Activated naive CD4-positive, alpha-beta T cell (primary cell): ENCODE data around the gene FBLN2.

Source experiments
- DNase-seq, 4 experiments: peaks; one replicate each; lab custom pipeline; 2025; lab: John Stamatoyannopoulos, UW

Gene FBLN2

DNA sequence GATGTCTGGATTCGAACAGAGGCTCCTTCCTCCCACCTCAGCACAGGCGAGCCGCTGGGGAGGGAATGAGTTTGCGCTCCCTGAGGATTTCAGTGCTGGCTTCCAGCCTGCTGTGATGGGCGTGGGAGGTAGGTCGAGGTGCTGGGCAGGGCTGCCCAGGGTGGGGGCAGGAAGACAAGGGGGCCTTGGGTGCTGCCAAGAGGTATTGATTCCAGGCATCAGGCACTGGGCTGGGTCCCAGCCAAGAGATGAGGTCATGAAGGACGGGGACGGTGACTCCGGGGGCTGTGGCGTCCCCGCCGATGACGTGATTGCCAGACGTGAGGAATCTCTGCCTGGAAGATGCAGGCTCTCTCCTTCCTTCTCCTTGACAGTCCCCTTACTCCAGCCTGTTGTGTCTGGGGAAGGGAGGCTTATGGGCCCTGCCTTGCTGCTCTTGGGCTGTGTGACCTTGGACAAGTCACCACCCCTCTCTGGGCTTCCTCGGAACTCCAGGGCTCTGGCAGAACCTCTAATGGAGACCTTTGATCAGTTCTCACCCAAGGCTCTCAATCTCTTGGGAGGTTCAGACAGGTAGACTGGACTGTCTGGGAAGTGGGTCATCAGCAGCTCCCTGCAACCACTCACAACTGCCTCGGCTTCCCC is 116.8 kb downstream of the FBLN2 start:
- DNase-seq, result no peak

DNA sequence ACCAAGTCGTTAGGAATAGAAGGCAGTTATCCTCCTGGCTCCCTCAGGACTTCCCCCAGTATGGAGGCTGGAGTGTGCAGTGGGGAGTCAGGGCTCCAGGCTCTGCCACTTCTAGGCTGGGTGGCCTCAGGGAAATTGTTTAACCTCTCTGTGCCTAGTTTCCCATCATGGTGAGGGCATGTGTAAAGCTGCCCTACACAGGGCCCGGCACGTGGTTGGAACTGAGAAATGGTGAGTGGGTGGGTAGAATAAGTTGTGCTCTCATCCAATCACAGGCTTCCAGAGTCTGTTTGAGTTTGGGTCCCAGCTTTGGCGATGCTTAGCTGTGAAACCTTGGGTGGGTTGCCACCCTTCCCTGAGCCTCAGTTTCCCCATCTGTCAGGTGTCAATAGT is 117.3 kb downstream of the FBLN2 start:
- no peak for DNase-seq

DNA sequence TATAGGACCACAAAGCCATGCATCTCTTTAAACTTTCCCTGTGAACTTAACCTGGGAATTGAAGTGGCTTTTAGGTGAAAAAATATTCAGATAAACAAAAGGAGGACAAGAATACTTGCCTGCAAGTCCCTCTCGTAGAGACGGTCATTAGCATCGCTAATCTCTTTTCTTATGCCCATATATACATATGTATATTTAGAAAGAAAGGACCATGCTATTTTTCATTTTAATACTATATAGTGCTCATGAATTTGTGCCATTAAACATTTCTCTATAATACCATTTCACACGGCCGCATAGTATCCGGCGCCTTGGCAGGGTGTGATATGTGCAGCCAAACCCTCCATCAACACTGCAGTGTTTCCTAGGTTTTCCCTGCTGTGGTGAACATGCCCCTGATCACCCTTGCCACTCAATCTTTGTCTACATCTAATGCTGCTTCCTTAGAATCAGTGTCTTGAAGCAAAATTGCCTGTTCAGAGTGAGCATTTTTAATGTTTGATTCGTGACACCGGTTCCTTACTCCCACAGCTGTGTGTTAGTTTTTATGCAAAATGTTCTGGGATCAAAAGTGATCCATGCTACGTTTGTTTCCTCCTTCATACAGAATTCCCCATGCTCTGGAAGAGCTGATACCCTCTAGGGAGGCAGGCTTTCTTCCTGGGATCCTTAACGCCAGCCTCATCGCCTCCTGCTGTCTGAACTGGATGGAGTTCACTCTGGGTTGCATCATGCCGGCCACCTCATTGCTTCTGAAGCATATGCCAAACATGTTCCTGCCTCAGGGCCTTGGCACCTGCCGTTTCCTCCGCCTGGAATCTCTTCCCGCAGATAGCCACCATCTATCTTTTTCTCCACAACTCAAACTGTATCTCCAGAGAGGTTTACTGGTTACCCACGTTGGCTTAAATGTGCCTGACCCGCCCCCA is 118.1 kb downstream of the FBLN2 start:
- DNase-seq, result no peak

DNA sequence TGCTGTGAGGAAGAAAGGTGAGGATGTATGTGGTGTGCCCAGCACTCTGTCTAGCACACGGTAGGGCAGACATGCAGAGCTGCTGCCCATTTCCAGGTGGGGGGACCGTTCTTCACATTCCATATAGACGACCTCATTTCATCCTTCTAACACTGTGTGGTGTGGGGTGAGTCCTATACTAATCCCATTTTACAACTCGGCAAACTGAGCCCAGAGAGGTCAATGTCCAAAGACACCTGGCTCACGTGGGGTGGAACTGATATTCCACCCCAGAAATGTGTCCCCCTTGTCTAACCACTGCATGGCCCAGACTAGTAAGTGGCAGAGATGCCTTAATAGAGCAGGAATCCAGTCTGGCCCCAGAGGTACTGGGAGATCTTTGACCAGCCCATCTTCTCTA is 119.2 kb downstream of the FBLN2 start:
- no peak for DNase-seq

DNA sequence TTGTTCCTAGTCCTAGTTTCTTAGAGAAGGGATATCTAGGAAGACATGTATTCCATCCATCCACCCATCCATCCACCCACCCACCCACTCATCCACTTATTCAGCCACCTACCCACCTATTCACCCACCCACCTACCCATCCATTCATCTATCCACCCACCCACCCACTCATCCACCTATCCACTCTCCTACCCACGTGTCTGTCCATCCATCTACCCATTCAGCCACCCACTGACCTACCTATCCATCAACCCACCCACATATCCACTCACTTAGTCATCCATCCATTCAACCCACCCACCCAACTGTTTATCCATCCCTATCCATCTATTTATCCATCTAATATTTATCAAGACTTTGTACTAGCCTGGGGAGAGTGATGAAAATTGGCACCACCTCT is 120.5 kb downstream of the FBLN2 start:
- no peak for DNase-seq

DNA sequence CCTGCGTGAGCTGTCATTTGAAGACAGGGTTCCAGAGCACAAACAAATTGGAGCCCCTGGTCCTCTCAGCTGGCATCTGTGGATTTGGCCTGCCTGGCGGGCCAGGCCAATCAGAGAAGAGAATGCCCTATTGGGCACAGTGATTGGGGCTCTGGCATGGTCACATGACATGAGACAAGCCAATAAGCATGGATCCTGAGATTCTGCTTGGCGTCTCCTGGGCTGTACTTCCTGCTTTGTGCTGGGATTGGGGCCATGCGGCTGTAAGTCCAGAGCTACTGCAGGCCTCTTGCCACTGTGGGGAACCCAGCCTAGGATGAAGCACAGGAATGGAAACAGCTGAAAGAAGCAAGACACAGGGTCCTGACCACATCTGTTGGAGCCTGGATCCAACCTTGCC is 121.4 kb downstream of the FBLN2 start:
- no peak for DNase-seq

DNA sequence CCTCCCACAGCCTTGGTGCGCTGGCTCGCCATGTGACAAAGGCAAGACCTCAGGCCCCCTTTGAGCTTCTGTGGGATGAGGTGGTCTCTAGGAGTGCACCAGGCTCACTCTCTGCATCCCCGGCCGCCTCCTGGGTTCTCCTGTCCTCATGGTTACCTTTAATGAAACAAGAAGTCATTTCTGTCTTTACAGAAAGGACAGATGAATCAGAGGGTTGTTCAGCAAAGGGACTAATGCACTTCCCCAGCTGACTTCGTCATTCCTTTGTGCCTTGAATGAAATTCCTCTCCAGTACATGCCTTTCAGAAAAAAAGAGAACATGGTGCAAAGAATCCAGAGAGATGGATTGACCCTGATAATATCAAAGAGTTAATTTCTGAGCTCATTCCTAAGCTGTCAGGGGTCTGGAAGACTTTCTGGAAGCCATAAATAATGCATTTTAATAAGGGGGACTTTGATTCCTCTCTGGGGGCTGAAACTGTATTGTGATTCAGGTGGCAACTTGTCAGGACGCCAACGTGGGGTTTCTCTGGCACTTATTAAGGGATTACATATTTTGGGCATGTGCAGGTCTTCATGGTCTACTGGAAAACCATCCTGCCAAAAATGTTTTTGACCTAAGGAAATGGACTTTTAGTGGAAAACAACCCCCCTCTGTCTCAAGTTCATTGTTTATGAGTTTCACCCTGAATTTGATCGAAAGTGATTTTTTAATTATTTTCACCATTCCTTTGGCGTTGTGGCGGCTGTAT is 122.7 kb downstream of the FBLN2 start:
- DNase-seq, result no peak

DNA sequence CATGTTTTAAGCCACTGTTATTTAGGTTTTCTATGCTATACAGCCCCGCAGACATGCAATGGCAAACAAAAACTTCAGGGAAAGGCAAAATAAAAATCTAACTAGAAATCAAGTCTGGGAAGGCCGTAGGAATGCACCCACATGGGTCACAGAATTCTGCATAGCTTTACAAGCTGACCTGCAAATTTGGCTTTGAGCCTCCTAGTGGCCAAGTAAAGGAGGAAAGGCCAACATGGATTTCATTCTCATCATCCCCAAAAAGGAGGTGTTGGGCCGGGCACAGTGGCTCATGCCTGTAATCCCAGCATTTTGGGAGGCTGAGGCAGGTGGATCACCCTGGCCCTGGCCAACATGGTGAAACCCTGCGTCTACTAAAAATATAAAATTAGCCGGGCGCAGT is 124.3 kb downstream of the FBLN2 start:
- no peak for DNase-seq

DNA sequence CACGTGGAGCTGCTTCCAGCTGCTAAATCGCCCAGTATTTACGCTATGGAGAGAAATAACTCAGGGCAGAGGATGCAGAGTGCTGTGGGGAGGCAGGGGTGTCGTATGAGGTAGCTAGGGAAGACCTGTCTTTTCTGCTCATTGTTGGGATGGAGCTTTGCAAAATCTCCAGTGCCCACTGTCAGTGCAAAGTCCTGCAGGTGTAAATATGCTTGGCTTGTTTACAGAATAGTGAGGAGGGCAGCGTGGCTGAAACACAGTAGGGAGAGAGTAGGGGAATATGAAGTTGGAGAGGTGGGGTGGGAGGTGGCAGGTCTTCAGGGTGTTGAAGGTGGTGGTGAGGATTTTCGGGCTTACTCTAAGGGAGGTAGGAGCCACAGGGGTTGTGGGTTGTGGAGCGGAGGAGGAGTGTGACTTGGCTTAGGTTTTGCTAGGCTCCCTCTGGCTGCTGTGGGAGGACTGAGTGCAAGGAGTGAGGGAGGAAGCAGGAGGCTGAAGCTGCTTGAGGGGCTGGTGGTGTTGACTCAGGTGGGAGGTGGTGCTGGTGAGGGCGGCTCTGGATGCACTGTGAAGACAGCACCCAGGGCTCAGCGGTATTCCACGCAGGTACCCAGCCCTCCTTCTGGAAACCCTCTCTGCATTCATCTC is 125.7 kb downstream of the FBLN2 start:
- no peak for DNase-seq

DNA sequence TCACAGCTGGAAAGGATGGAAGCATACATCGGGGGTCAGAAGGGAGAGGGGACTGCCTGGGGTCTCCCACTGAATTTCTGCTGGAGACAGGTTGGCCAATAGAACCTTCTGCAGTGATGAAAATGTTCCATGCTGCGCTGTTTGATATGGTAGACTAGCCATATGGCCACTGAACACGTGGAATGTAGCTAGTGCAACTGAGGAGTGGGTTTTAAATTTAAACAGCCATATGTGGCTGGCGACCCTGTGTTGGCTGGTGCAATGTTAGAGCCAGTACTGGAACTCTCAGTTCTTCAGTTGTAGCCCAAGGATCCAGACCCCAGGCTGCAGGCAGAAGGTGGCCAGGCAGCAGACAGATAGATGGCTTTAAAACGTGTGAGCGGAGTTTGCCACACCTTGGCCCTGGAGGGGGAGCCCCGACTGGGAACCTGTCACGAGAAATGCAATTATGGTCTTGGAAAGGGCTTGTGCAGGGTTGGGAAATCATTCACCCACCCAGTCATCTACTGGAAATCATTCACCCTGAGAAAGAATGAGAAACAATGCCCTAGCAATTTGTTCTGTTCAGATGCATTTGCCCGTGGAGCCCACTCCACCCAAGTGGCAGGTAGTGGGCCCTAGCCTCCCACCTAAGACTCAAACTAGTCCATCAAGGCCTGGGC is 127.6 kb downstream of the FBLN2 start:
- no peak for DNase-seq

DNA sequence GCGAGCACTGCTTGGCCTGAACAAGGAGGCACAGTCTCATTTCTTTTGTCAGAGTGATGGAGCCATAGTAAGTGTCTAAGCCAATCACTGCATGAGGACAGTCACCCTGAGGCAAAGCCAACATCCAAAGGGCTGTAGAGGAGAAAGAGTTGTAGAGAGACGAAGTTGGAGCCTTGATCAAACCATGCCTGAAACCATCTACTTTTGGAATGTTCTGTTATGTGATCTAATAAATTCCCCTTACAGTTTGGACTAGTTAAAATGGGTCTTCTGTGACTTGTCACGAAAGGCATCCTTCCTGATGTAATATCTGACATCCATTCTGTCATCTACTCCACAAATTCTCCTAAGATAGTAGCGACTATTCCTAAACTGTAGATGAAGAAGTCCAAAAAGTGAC is 128.3 kb downstream of the FBLN2 start:
- no peak for DNase-seq

DNA sequence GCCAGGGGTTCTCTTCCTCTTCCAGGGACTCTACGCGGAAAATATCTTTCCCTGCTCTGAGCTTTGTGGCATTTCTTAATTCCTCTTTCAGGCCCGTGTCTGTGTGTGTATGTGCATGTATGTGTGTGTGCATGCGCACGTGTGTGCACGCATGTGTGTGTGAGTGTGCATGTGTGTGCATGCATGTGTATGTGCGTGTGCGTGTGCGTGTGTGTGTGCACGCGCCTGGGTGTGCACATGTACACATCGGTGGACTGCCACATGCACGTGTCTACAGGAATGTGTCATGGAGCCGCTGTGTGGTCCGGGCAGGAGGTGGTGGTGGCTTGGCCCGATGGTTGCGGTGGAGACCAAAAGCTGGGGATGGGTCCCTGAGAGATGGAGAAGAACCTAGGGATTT is 133.0 kb downstream of the FBLN2 start:
- no peak for DNase-seq

DNA sequence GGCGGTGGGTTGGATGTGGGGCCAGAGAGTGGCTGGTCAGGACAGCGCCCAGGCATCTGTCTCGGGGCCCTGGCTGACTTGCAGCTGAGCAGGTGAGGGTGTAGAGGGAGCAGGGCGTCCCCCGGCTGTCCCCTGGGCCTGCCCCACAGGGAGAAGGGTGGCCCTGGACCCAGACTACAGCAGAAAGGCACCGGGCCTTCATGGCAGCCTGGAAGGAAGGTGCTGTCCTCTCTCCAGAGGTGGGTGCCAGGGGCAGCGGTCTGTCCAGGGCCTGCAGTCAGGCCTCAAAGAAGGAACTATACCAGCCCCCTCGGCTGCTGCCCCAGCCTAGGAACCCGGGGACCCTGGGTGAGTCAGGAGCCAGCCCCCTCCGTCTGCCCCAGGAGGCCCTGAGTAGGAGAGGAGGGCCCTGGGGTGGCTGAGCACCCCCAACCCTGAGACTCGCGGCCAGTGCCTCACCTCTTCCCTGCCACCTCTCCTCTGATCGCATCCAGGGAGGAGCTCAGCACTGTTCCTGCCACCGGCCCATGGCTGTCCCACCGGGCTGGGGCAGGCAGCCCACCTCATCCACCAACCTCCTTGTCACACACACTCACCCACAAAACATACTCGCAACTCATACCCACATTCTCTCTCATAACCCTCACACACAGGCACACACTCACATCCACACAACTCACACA is 133.5 kb downstream of the FBLN2 start:
- no peak for DNase-seq

DNA sequence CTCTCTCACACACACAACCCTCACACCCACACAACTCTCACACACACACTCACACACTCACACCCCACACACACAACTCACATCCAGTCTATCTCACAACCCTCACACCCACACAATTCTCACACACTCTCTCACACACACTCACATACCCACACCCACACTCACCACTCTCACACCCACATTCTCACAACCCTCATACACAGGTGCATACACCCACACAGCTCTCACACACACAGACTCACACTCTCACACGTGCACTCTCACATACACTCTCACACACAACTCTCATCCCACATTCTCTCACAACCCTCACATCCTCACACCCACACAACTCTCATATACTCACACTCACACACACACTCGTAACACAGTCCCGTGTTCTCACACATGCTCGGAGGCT is 134.4 kb downstream of the FBLN2 start:
- DNase-seq, result no peak

DNA sequence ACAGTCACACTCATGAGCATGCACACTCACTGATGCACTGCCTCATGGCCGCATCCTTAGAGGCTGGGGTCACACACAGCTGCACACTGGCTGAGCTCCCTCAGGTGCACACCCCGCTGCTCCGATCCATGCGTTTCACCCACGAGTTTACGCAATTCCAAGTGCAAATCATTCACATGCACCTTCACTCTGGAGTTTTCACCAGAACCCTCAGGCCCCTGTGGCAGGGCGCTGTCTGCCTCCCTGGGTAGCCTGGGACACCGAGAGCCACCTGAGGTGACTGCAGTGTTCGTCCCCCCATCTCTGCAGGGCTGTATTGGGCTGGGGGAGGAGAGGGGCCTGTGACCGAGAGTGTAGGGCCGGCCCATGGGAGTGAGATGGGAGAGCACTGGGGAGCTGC is 134.8 kb downstream of the FBLN2 start:
- no peak for DNase-seq

DNA sequence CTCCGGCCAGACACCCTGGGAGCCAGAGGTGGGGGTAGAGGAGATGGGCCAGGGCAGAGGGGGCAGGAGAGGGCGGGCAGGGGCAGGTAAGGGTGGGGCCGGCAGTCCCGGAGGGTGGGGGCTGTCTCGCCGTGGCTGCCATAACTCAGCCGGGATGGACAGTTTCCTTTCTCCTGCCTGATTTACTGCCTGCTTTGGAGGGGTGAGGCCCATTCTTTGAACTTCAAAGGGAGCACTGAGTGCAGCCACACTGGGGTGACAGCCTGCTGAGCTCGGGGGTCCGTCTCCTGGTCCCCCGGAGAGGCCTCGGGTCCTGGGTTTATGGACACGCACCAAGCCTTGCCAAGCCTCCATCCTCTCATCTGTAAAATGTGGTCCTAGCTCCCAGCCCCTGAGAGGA is 135.4 kb downstream of the FBLN2 start:
- DNase-seq, result no peak

DNA sequence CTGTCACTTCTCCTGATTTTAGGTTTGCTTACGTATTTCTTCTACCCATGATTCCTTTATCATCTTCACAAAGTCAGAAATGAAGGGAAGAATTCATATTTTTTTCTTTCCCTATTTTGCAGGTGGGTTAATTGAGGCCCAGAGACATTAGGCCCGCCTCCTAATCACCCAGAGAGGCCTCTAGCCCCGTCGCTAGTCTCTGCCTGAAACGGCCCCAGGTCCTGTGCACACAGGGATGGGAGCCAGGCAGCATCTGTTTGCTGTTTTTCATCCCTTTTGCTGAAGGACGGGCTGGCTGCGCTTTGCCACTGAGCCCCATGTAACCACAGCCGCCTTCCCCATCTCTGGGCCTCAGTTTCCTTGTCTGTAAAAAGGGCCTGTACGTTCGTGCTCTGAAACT is 135.9 kb downstream of the FBLN2 start:
- DNase-seq, result no peak

DNA sequence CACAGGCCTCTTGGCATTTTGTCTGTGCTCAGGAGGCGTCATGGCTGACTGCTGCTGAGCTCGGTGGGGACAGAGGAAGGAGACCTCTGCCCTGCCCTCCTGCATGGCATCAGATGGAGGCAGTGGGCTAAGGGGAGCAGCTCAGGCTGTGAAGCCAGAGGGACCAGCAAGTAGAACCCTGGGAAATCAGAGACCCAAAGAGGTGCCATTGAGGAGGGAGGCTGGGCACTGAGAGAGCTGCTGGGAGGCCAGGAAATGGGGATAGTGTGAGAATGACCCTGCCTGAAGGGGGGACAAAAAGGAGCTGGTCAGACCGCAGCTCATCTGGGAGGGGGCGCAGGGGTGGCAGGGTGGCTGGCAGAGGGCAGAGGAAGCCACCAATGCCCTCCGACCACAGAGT is 136.8 kb downstream of the FBLN2 start:
- no peak for DNase-seq

DNA sequence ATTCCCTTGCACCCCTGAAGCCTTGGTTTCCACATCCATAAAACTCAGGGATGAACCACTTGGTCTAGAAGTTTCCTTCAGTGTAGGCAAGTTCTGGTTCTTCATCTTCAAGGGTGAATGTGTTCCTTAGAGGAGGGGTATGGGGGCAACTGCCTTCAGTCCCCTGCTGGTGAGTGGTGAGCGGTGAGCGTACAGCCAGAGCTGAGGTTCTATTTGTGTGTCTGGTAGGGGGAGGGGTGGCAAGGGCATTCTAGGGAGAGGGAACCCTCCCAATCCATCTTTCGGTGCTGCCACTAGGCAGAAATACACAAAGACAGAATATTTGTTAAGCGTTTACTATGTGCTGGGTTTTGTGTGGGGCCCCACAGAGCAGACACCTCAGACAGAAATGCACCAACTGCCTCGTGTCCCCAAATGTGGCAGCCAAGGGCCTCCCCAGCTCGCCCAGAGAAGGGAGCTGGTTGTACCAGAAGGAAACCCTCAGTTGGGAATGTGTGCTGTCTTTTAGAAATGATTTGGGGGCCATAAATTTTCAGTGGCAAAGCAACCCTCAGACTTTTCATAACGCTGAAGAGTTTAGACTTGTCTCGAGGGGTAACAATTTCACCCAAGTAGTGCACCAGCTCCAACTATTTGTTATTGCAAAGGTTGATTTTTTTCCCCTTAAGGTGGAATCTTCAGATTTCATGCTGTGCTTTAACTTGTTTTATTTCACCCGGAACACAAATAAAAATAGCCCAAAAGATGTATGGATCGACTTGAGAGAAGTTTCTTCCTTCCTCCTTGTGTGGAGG is 137.6 kb downstream of the FBLN2 start:
- no peak for DNase-seq

DNA sequence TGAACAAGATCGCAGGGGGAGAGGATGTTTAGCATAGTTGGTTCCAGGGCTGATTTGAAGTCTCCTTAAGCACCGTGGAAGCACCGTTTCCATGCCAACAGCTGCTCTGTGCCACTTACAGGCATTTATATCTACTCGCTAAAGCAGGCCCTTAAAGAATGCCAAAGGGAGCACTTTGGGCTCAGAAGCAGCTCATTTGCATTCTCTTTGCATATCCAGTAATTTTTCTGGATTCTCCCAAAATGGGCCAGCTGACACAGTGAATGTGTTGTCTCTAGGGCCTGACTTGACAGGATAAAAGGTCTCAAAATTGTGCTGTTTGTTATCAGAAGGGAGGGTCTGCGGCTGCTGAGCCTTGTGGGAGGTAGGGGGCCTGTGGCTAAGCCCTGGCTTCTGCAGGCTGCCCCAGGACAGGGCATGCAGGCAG is 138.6 kb downstream of the FBLN2 start:
- DNase-seq, result no peak
